Mesendoderm (in vitro differentiated cells): ENCODE results near the gene ST7.

Experiments used
- DNase-seq: peaks from one replicate; pipeline ENCODE4 v3.0.0; 2013
- H2AK5ac ChIP-seq: 2 replicates; pipeline ENCODE4 v1.6.1; 2013; ENCODE audit warnings: low read length, inconsistent platforms
- H2BK120ac ChIP-seq: 2 replicates; pipeline ENCODE4 v1.6.1; 2013; ENCODE audit warnings: low read depth, mild to moderate bottlenecking, low read length, moderate library complexity, mixed read lengths
- H2BK15ac ChIP-seq: replicated peaks from 2 replicates; pipeline ENCODE4 v1.6.1; 2013; ENCODE audit warnings: low read depth, mild to moderate bottlenecking, moderate library complexity
- H2BK5ac ChIP-seq: 2 replicates; pipeline ENCODE4 v1.6.1; 2013; ENCODE audit warnings: low read length, inconsistent platforms
- H3K18ac ChIP-seq: 2 replicates; pipeline ENCODE4 v1.6.1; 2013; ENCODE audit warnings: mild to moderate bottlenecking, low read length, mixed read lengths
- H3K23ac ChIP-seq: one replicate; pipeline ENCODE4 v1.6.1; 2013; ENCODE audit warnings: low read length
- H3K27ac ChIP-seq: 2 replicates; pipeline ENCODE4 v1.5.1; 2013; ENCODE audit warnings: low read depth, mild to moderate bottlenecking, inconsistent platforms, low read length, moderate library complexity
- H3K27me3 ChIP-seq: 2 replicates; pipeline ENCODE4 v1.6.1; 2013; ENCODE audit warnings: low read length, control low read depth, mild to moderate bottlenecking, inconsistent platforms; ENCODE audit not compliant: insufficient read depth, poor library complexity
- H3K36me3 ChIP-seq: 2 replicates; pipeline ENCODE4 v1.6.1; 2013; ENCODE audit warnings: low read length, inconsistent platforms; ENCODE audit not compliant: control insufficient read depth, insufficient read depth
- H3K4ac ChIP-seq: one replicate; pipeline ENCODE4 v1.6.1; 2013; ENCODE audit warnings: low read depth, mild to moderate bottlenecking, low read length, moderate library complexity
- H3K4me1 ChIP-seq: 2 replicates; pipeline ENCODE4 v1.6.1; 2013; ENCODE audit warnings: low read depth, low read length, inconsistent platforms; ENCODE audit not compliant: control insufficient read depth
- H3K4me2 ChIP-seq: 2 replicates; pipeline ENCODE4 v1.6.1; 2013; ENCODE audit warnings: low read length
- H3K4me3 ChIP-seq: 2 replicates; pipeline ENCODE4 v1.5.1; 2013; ENCODE audit warnings: mild to moderate bottlenecking, low read length
- H3K56ac ChIP-seq: one replicate; pipeline ENCODE4 v1.6.1; 2013; ENCODE audit warnings: low read length
- H3K79me1 ChIP-seq: 2 replicates; pipeline ENCODE4 v1.6.1; 2013; ENCODE audit warnings: low read length, inconsistent platforms
- H3K79me2 ChIP-seq: 2 replicates; pipeline ENCODE4 v1.6.1; 2013; ENCODE audit warnings: mild to moderate bottlenecking, low read length; ENCODE audit not compliant: control insufficient read depth, insufficient read depth
- H3K9ac ChIP-seq: 2 replicates; pipeline ENCODE4 v1.6.1; 2013; ENCODE audit warnings: low read length, inconsistent platforms
- H4K5ac ChIP-seq: one replicate; pipeline ENCODE4 v1.6.1; 2013; ENCODE audit warnings: low read length
- H4K8ac ChIP-seq: one replicate; pipeline ENCODE4 v1.6.1; 2013; ENCODE audit warnings: low read depth, mild to moderate bottlenecking, control low read depth, low read length, moderate library complexity
- WGBS: extraction: QIAGEN DNeasy Blood & Tissue Kit; methylation state at CpG from one replicate; pipeline ENCODE4 v1.1.7; 2013; ENCODE audit warnings: low lambda C conversion rate, missing lambda C conversion rate; ENCODE audit not compliant: insufficient coverage; ENCODE audit errors: extremely low coverage; 5-methylcytosine and 5-hydroxymethylcytosine counted together

Gene ST7

GRCh38 chr7:116990056-116990455 lies 36.8 kb downstream of the ST7 start:
- H3K4me3 ChIP-seq = no peak overlapping the region
- no peak overlapping the region for H3K23ac ChIP-seq
- no peak overlapping the region for H4K5ac ChIP-seq
- DNase-seq = no peak
- no peak overlapping the region for H2BK15ac ChIP-seq
- H3K56ac ChIP-seq = no peak overlapping the region
- H2BK120ac ChIP-seq = no peak overlapping the region
- H3K4me1 ChIP-seq = no peaks in the 10 kb centered on the region
- H3K79me2 ChIP-seq = no peaks in the 10 kb centered on the region
- no peaks in the 10 kb centered on the region for H3K79me1 ChIP-seq
- H2AK5ac ChIP-seq = no peak overlapping the region
- H2BK5ac ChIP-seq = no peak overlapping the region
- no peak overlapping the region for H3K4me2 ChIP-seq
- no peak overlapping the region for H3K18ac ChIP-seq
- no CpG with 5 or more reads among the region's 5 CpGs for WGBS
- no peaks in the 10 kb centered on the region for H3K36me3 ChIP-seq
- no peak overlapping the region for H4K8ac ChIP-seq
- no peaks in the 10 kb centered on the region for H3K27me3 ChIP-seq
- H3K4ac ChIP-seq = no peak overlapping the region
- no peak overlapping the region for H3K9ac ChIP-seq
- H3K27ac ChIP-seq = no peak overlapping the region

DNA sequence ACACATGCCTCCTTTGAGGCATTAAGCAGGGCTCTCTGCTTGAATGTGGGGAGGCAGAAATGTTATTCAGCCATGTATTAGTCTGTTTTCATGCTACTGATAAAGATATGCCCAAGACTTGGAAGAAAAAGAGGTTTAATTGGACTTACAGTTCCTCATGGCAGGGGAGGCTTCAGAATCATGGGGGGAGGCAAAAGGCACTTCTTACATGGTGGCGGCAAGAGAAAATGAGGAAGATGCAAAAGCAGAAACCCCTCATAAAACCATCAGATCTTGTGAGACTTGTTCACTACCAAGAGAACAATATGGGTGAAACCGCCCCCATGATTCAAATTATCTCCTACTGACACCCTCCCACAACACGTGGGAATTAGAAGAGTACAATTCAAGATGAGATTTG lies 37.9 kb downstream of the ST7 start:
- Histone ChIP-seq H3K36me3 (no peaks in the 10 kb centered on the region), H2BK120ac (no peak overlapping the region)

DNA sequence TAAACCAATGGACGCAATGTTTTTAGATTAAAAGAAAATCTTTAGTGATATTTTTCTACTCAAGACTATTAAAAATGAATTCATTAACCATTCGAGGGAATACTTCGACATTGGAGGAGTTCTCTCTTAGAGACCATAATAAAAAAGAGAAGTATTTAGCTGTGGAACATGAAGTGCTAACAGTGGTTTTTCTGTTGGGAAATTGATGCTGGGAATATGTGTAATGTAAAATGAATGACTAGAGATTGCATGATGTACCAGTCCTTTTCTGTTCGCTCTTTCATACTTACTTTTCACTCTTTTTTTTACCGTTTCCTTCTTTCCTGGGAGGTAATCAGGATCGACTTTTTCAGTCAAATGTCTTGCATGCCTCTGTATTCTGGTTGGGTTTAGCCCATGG lies 41.3 kb downstream of the ST7 start:
- H3K4me3 ChIP-seq = no peak overlapping the region
- no peaks in the 10 kb centered on the region for H3K79me1 ChIP-seq
- H3K4me2 ChIP-seq = no peak overlapping the region
- no peak overlapping the region for H3K4ac ChIP-seq
- H3K4me1 ChIP-seq = no peaks in the 10 kb centered on the region
- H4K5ac ChIP-seq = no peak overlapping the region
- H3K27me3 ChIP-seq = no peaks in the 10 kb centered on the region
- H2AK5ac ChIP-seq = no peak overlapping the region
- H3K56ac ChIP-seq = no peak overlapping the region
- H3K27ac ChIP-seq = no peak overlapping the region
- no CpG with 5 or more reads among the region's 6 CpGs for WGBS
- H2BK5ac ChIP-seq = no peak overlapping the region
- H2BK15ac ChIP-seq = no peak overlapping the region
- H4K8ac ChIP-seq = no peak overlapping the region
- H2BK120ac ChIP-seq = no peak overlapping the region
- no peak overlapping the region for H3K23ac ChIP-seq
- no peak overlapping the region for H3K18ac ChIP-seq
- no peaks in the 10 kb centered on the region for H3K36me3 ChIP-seq
- no peaks in the 10 kb centered on the region for H3K79me2 ChIP-seq
- no peak for DNase-seq
- H3K9ac ChIP-seq = no peak overlapping the region

More for the DNA sequence above, 37.9 kb downstream of the ST7 start:
- Histone ChIP-seq H4K8ac (no peak overlapping the region), H3K27ac (no peak overlapping the region), H3K4me2 (no peak overlapping the region), H3K4me3 (no peak overlapping the region), H3K4me1 (no peaks in the 10 kb centered on the region), H4K5ac (no peak overlapping the region), H3K4ac (no peak overlapping the region), H3K23ac (no peak overlapping the region), H3K79me2 (no peaks in the 10 kb centered on the region), H2BK15ac (no peak overlapping the region), H3K56ac (no peak overlapping the region), H2AK5ac (no peak overlapping the region), H3K27me3 (no peaks in the 10 kb centered on the region), H3K9ac (no peak overlapping the region), H3K18ac (no peak overlapping the region), H2BK5ac (no peak overlapping the region), H3K79me1 (no peaks in the 10 kb centered on the region)
- no CpG with 5 or more reads among the region's 3 CpGs for WGBS
- no peak for DNase-seq

- WGBS = no CpG with 5 or more reads among the region's 27 CpGs
- no peak overlapping the region for H3K9ac ChIP-seq
- no peak overlapping the region for H3K18ac ChIP-seq
- no peak overlapping the region for H3K4me3 ChIP-seq
- H3K4ac ChIP-seq = no peak overlapping the region
- no peak overlapping the region for H3K56ac ChIP-seq
- H3K27ac ChIP-seq = no peak overlapping the region
- no peaks in the 10 kb centered on the region for H3K27me3 ChIP-seq
- H4K5ac ChIP-seq = no peak overlapping the region
- no peaks in the 10 kb centered on the region for H3K4me1 ChIP-seq
- H4K8ac ChIP-seq = no peak overlapping the region
- H3K36me3 ChIP-seq = no peaks in the 10 kb centered on the region
- no peaks in the 10 kb centered on the region for H3K79me2 ChIP-seq
- no peak overlapping the region for H3K23ac ChIP-seq
- H3K4me2 ChIP-seq = no peak overlapping the region
- no peak overlapping the region for H2BK120ac ChIP-seq
- no peak overlapping the region for H2AK5ac ChIP-seq
- no peak overlapping the region for H2BK5ac ChIP-seq
- no peaks in the 10 kb centered on the region for H3K79me1 ChIP-seq
- DNase-seq = no peak
- no peak overlapping the region for H2BK15ac ChIP-seq
Measured at GRCh38 chr7:116997972-116998371, 44.7 kb downstream of the ST7 start.

- no peaks in the 10 kb centered on the region for H3K4me1 ChIP-seq
- no peak overlapping the region for H3K4me3 ChIP-seq
- no peak overlapping the region for H4K8ac ChIP-seq
- WGBS = no CpG with 5 or more reads among the region's 2 CpGs
- no peak overlapping the region for H3K27ac ChIP-seq
- H3K27me3 ChIP-seq = no peaks in the 10 kb centered on the region
- no peaks in the 10 kb centered on the region for H3K79me2 ChIP-seq
- H3K36me3 ChIP-seq = no peaks in the 10 kb centered on the region
- no peak overlapping the region for H3K18ac ChIP-seq
- H2BK120ac ChIP-seq = no peak overlapping the region
- H2AK5ac ChIP-seq = no peak overlapping the region
- no peak overlapping the region for H3K9ac ChIP-seq
- no peak for DNase-seq
- no peak overlapping the region for H2BK5ac ChIP-seq
- no peak overlapping the region for H3K4ac ChIP-seq
- no peaks in the 10 kb centered on the region for H3K79me1 ChIP-seq
- no peak overlapping the region for H2BK15ac ChIP-seq
- H3K56ac ChIP-seq = no peak overlapping the region
- no peak overlapping the region for H3K23ac ChIP-seq
- no peak overlapping the region for H4K5ac ChIP-seq
- no peak overlapping the region for H3K4me2 ChIP-seq
Measured at GRCh38 chr7:116998567-116999175, 45.4 kb downstream of the ST7 start.

GRCh38 chr7:116999311-116999710 lies 46.0 kb downstream of the ST7 start:
- H3K4ac ChIP-seq = no peak overlapping the region
- H3K9ac ChIP-seq = no peak overlapping the region
- no peaks in the 10 kb centered on the region for H3K79me1 ChIP-seq
- no peaks in the 10 kb centered on the region for H3K79me2 ChIP-seq
- H3K23ac ChIP-seq = no peak overlapping the region
- no peak overlapping the region for H2AK5ac ChIP-seq
- H4K5ac ChIP-seq = no peak overlapping the region
- no peak overlapping the region for H3K4me2 ChIP-seq
- no peak overlapping the region for H2BK120ac ChIP-seq
- no peak overlapping the region for H2BK15ac ChIP-seq
- no peak overlapping the region for H3K27ac ChIP-seq
- no peak overlapping the region for H2BK5ac ChIP-seq
- no peaks in the 10 kb centered on the region for H3K27me3 ChIP-seq
- no peaks in the 10 kb centered on the region for H3K36me3 ChIP-seq
- H3K18ac ChIP-seq = no peak overlapping the region
- no peak overlapping the region for H4K8ac ChIP-seq
- H3K4me1 ChIP-seq = no peaks in the 10 kb centered on the region
- WGBS = no CpG with 5 or more reads among the region's 1 CpG
- no peak for DNase-seq
- no peak overlapping the region for H3K56ac ChIP-seq
- H3K4me3 ChIP-seq = no peak overlapping the region
